ENCODE data around the gene SPDEF.

The SPDEF gene

GRCh38 chr6:34496103-34496685, 59.9 kb downstream of the SPDEF start:
- CTCF ChIA-PET, result interaction anchor here (1.4 to 1.8 kb wide), 2 partner anchors 8 to 37 kb away, joined by 4 read pairs; no protein-coding TSS in a partner anchor
- TF ChIP-seq, protein P1, sequence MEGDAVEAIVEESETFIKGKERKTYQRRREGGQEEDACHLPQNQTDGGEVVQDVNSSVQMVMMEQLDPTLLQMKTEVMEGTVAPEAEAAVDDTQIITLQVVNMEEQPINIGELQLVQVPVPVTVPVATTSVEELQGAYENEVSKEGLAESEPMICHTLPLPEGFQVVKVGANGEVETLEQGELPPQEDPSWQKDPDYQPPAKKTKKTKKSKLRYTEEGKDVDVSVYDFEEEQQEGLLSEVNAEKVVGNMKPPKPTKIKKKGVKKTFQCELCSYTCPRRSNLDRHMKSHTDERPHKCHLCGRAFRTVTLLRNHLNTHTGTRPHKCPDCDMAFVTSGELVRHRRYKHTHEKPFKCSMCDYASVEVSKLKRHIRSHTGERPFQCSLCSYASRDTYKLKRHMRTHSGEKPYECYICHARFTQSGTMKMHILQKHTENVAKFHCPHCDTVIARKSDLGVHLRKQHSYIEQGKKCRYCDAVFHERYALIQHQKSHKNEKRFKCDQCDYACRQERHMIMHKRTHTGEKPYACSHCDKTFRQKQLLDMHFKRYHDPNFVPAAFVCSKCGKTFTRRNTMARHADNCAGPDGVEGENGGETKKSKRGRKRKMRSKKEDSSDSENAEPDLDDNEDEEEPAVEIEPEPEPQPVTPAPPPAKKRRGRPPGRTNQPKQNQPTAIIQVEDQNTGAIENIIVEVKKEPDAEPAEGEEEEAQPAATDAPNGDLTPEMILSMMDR (IDR thresholded peaks at IDR 0.05; ENCODE audit: control extremely low read depth, extremely low read depth, low read depth, missing control alignments), result no peak
- no peak for DNase-seq (ENCODE audit: extremely low spot score)
- POLR2A ChIA-PET, result no interaction called here

GRCh38 chr6:34494973-34495372, 61.2 kb downstream of the SPDEF start:
- POLR2A ChIA-PET, result no interaction called here
- TF ChIP-seq, protein P1 (IDR thresholded peaks at IDR 0.05; ENCODE audit: control extremely low read depth, extremely low read depth, low read depth, missing control alignments), result no peak
- DNase-seq (ENCODE audit: extremely low spot score), result no peak
- CTCF ChIA-PET, result no interaction called here

GRCh38 chr6:34493344-34493743, 62.8 kb downstream of the SPDEF start:
- TF ChIP-seq, protein P1 (IDR thresholded peaks at IDR 0.05; ENCODE audit: control extremely low read depth, extremely low read depth, low read depth, missing control alignments), result no peak
- POLR2A ChIA-PET, result no interaction called here
- DNase-seq (ENCODE audit: extremely low spot score), result no peak
- CTCF ChIA-PET, result interaction anchor here (1.1 kb wide), 1 partner anchor 36 kb away, joined by 4 read pairs; no protein-coding TSS in a partner anchor

DNA sequence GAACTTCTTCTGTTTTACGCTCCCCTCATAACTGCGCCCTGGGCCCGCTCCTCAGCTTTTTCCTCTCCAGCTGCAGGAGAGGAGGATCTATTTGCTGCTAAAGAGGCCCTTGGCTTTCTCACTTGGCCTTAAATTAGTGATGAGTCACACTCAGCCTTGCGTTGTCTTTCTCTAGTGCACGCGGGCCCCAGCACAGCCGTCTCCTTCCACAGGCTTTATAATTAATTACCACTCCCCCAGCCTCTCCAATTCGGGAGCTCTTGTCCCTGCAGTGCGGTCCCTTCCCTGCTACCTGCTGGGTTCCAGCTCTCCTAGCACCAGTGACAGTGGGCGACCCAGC, 65.1 kb downstream of the SPDEF start:
- CTCF ChIA-PET, result no interaction called here
- POLR2A ChIA-PET, result no interaction called here
- TF ChIP-seq, protein P1 (IDR thresholded peaks at IDR 0.05; ENCODE audit: control extremely low read depth, extremely low read depth, low read depth, missing control alignments), result no peak
- no peak for DNase-seq (ENCODE audit: extremely low spot score)

- CTCF ChIA-PET, result interaction anchor here (0.8 kb wide), 1 partner anchor 16 kb away, joined by 3 read pairs; no protein-coding TSS in a partner anchor
- TF ChIP-seq, protein P1 (IDR thresholded peaks at IDR 0.05; ENCODE audit: control extremely low read depth, extremely low read depth, low read depth, missing control alignments), result no peak
- DNase-seq (ENCODE audit: extremely low spot score), result no peak
- POLR2A ChIA-PET, result no interaction called here
Measured at GRCh38 chr6:34490390-34491090, 65.6 kb downstream of the SPDEF start.

DNA sequence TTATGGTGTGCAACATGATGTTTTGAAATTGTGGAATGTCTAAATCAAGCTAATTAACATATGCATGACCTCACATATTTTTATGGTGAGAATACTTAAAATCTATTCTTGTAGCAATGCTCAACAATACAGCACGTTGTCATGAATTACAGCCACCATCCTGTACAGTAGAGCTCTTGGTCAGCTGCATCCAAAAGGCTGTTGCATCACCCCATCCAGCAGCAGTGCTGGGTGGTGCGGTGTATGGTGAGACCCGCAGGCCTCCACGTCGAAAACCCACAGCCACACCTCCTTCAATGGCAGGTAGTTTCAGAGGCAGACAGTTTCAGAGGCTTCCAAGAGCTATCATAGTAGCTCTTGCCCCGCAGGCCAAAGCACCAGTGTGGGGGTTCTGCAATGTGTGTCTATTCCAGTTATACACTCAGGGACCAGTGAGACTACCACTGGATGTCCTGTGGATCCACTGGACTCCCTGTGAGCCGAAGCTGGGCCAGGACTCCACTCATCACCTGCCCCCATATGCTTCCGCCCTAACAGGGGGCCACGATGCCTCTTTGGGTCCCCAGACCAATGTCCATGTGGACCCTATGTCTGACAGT, 66.8 kb downstream of the SPDEF start:
- no peak for DNase-seq (ENCODE audit: extremely low spot score)
- TF ChIP-seq, protein P1 (IDR thresholded peaks at IDR 0.05; ENCODE audit: control extremely low read depth, extremely low read depth, low read depth, missing control alignments), result no peak
- CTCF ChIA-PET, result interaction anchor here (1.0 to 1.4 kb wide), 2 partner anchors 7 to 29 kb away, joined by 4 read pairs; no protein-coding TSS in a partner anchor
- POLR2A ChIA-PET, result no interaction called here
